ENCODE data around the gene SPATA13.

The SPATA13 gene

GRCh38 chr13:24142453-24142852 lies 18.1 kb upstream of the SPATA13 start:
- DNase-seq = no peak

- no peak for DNase-seq
These were observed 17.6 kb upstream of the SPATA13 start for GRCh38 chr13:24142886-24143285.

GRCh38 chr13:24145240-24145639 lies 15.3 kb upstream of the SPATA13 start:
- no peak for DNase-seq

DNA sequence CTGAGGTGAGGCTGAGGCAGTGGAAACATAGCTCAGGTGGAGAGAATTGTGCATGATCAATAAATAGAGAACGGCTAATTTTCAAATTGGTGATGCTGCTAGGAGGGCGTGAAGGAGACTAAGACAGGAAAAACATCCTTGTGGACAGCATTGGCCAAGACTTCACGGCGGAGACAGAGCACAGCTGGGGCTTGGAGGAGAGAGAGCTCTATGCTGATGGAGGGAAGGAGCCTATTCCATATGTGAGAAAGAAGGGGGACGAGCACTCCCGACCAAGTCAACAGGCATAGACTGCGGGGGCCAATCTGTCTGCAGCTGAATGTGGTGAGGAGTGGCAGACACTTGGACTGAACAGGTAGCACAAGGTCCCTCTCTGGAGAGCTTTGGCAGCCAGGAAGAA lies 14.8 kb upstream of the SPATA13 start:
- no peak for DNase-seq

DNA sequence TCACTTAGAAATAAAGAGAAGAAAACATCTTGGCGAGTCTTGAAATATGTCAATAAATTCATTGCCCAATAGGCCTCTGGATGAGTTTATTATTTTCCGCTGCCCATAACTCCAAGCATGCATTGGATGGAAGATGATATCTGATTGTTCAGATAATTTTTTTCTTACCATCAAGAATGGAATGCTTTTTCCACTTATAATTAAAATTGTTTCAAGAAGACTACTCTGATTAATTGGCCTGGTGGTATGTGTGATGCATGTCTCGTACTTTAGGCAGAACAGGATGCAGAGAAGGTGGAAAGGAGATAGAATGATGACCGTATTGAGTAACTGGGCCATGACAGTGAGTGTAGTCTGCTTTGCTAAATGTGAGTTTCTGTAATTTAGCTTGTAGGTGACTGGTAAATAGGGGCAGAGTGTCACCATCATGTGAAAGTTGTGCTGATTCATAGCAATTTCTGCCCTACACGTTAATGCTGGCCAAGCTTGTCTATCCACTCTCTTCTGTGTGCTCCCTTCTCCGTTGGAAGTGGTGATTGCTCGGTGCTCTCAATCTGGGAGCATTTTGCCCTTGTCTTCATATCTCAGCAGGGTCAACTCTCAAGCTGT lies 13.5 kb upstream of the SPATA13 start:
- DNase-seq = no peak

DNA sequence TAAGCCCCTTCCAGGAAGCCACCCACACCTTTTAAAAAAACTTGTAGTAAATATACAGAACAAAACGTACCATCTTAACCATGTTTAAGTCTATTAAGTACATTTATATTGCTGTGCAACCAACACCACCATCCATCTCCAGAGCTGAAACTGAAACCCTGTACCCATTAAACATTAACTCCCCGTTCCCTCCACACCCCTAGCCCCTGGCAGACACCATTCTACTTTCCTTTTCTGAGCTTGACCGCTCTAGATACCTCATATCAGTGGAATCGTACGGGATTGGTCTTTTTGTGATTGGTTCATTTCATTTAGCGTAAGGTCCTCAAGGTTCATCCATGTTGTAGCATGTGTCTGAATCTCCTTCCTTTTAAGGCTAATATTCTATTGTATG lies 13.0 kb upstream of the SPATA13 start:
- DNase-seq = no peak

GRCh38 chr13:24148414-24149235 lies 11.9 kb upstream of the SPATA13 start:
- no peak for DNase-seq

- no peak for DNase-seq
These were observed 11.1 kb upstream of the SPATA13 start for GRCh38 chr13:24149246-24150032.

- DNase-seq = no peak
These were observed 9.9 kb upstream of the SPATA13 start for GRCh38 chr13:24150572-24150971.

GRCh38 chr13:24151864-24152263 lies 8.7 kb upstream of the SPATA13 start:
- no peak for DNase-seq

GRCh38 chr13:24152292-24153214 lies 8.0 kb upstream of the SPATA13 start:
- no peak for DNase-seq

DNA sequence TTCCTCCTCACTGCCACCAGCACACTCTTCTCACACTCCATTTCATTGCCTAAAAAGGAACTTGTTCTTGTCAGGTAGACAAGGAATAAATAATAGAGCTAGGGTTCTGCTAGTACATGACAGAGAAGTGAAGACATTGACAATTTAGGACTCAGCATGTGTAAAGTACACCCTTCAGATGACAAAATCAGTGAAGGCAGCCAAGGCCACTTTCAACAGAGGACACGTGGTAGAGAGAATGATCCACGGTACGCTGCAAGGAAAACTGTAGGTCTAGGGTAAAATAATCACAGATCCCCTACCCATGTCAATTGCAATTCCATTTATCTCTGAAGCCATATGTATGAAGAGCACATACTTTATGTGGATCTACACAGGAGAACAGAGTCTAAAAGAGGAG lies 7.2 kb upstream of the SPATA13 start:
- no peak for DNase-seq

- no peak for DNase-seq
These were observed 6.4 kb upstream of the SPATA13 start for GRCh38 chr13:24153979-24154701.

DNA sequence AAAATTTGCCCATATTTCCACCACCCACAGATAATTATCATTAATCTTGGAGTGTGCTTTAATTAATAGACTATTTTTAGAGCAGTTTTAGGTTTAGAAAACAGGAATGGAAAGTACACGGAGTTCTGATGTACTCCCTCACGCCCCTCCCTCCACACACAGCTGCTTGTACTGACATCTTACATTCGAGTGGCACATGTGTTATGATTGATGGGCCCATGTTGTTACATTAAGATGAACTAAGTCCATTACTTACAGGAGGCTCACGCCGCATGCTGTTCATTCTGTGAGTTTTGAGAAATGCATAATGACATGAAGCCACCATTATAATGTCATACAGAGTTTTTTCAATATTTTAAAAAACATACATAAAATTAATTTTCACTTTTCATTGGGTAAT lies 1.2 kb upstream of the SPATA13 start:
- no peak for DNase-seq

DNA sequence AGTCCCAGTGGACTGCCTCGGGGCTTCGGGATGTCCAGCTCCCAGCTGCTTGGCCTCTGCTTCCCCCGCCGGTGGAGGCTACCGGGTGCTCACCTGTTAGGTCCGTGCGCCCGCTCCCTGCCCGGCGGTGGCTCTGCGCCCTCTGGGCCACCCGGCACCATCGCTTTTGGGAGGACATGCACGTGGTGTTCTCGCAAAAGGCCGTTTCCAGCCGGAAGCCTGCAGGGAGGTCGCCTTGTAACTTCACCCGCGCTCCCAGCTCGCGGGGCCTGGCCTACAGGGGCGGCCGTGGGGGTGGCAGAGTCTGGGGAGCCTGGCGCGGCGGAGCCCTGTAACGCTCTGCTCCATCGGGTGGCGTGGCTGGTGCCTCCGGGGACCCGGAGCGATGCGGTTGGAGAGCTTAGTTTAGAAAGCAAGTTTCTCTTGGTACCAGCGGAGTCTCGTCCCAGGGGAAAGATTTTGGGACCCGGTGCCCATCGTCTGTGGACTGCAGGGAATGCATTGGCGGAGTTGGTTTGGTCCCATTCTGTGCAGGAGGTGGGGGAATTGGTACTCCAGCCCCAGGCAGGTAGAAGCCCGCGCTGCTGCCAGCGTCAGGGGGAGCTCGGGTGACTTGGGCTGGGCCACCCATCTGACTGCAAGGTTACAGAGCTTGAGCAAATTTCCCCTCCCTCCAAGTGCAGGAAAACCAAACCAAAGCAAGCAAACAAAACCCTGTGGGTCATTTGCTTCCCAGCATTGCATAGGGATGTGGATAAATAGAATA lies 673 bp downstream of the SPATA13 start:
- no peak for DNase-seq

GRCh38 chr13:24161980-24162525 lies 1.5 kb downstream of the SPATA13 start:
- DNase-seq = no peak

- no peak for DNase-seq
These were observed 2.1 kb downstream of the SPATA13 start for GRCh38 chr13:24162604-24163003.

DNA sequence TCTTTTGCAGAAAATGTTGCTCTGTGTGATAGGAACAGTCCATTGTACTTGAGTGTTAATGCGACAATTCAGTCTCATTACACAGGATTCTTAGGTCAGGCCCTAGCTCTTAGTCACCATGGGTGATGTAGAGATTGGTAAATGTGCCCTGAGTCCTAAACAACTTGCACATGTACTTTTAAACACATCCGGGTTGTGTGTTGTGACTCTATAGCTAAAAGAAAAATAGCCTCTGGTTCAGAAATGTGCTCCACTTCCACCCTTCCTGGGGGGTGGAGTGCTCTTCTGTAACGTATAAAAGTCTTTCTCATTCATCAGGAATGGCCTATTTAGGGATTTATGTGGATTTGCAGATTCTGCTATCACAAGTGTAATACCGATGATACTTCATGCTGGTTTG lies 5.2 kb downstream of the SPATA13 start:
- no peak for DNase-seq

GRCh38 chr13:24166561-24166960 lies 6.0 kb downstream of the SPATA13 start:
- no peak for DNase-seq

GRCh38 chr13:24167666-24168391 lies 7.3 kb downstream of the SPATA13 start:
- no peak for DNase-seq

All from left hindlimb (tissue), 1 donor.